Chondrocyte (in vitro differentiated cells): Measurements from ENCODE around the gene RANBP17. TPM values are rescaled to one million over a fixed set of nuclear protein-coding genes. Genes with fewer than 3 reads are reported as not detected.
A peak's percentile ranks its signal among the peaks of the same experiment; 100 is the strongest.

Experiments used
- DNase-seq: peaks from one replicate; pipeline ENCODE4 v3.0.0; 2021; ENCODE audit warnings: mixed read lengths, low spot score
- H3K27ac Mint-ChIP-seq: one replicate; pipeline ENCODE4 v1.8.0; 2021; ENCODE audit warnings: mild to moderate bottlenecking, moderate library complexity, mixed read lengths; ENCODE audit not compliant: unreplicated experiment
- H3K27me3 Mint-ChIP-seq: 2 replicates; pipeline ENCODE4 v1.8.0; 2021; ENCODE audit warnings: low read depth, mixed read lengths
- H3K36me3 Mint-ChIP-seq: 2 replicates; pipeline ENCODE4 v1.8.0; 2021; ENCODE audit warnings: low read depth, mixed read lengths
- H3K4me1 Mint-ChIP-seq: 2 replicates; pipeline ENCODE4 v1.8.0; 2021; ENCODE audit warnings: low read depth, mild to moderate bottlenecking, mixed read lengths
- H3K4me3 Mint-ChIP-seq: one replicate; pipeline ENCODE4 v1.8.0; 2021; ENCODE audit warnings: mild to moderate bottlenecking, moderate library complexity, mixed read lengths; ENCODE audit not compliant: unreplicated experiment
- H3K9me3 Mint-ChIP-seq: 2 replicates; pipeline ENCODE4 v1.8.0; 2021; ENCODE audit warnings: low read depth, mixed read lengths
- CTCF ChIP-seq: fragments of 200-600 bp; sonication (generic); IDR thresholded peaks from 2 replicates; pipeline ENCODE4 v1.5.0; 2021; ENCODE audit warnings: antibody characterized with exemption, mild to moderate bottlenecking, moderate library complexity
- long read RNA-seq: library from polyadenylated mRNA; stranded (forward); transcript quantifications from one replicate; pipeline ENCODE4 v2.0.0, GENCODE V29; 2021
- total RNA-seq: library from RNA; stranded (reverse); gene quantifications from 3 replicates; pipeline ENCODE4 v1.2.1, GENCODE V29; 2021

The RANBP17 gene
- 22.5 to 35.7 TPM (median 24.5 TPM) in 3 replicates for total RNA-seq
- long read RNA-seq, full-length matches to known transcripts = 1 of 7 reads
- long read RNA-seq, partial matches to known transcripts = 0 of 7 reads
- long read RNA-seq, other reads (novel, unspliced or antisense) = 6 of 7 reads

- DNase-seq = peak; percentile 94
- H3K4me1 Mint-ChIP-seq = peaks cover 23% of the 10 kb centered on the region
- H3K27ac Mint-ChIP-seq = peak within 1 kb of the TSS; percentile 77
Observed at GRCh38 chr5:170861917-170862766, at the start of gene RANBP17. Gene RANBP17, plus strand, starts transcription at chr5:170862018.

GRCh38 chr5:170813231-170813630 is 48.6 kb upstream of the RANBP17 start:
- Mint-ChIP-seq H3K27me3 (peaks cover 11% of the 10 kb centered on the region), H3K9me3 (no peaks in the 10 kb centered on the region)
- DNase-seq = no peak

More at GRCh38 chr5:170861917-170862766, at the start of gene RANBP17:
- H3K36me3 Mint-ChIP-seq = peaks cover 8% of the 10 kb centered on the region
- H3K9me3 Mint-ChIP-seq = peaks cover 22% of the 10 kb centered on the region
- peak; percentile 61 for TF ChIP-seq CTCF
- peak within 1 kb of the TSS; percentile 68 for H3K4me3 Mint-ChIP-seq
- no peaks in the 10 kb centered on the region for H3K27me3 Mint-ChIP-seq

GRCh38 chr5:170817195-170817594 is 44.6 kb upstream of the RANBP17 start:
- no peak for TF ChIP-seq CTCF
- no peak overlapping the region for H3K27ac Mint-ChIP-seq
- H3K9me3 Mint-ChIP-seq = no peaks in the 10 kb centered on the region
- no peak for DNase-seq
- no peak overlapping the region for H3K4me3 Mint-ChIP-seq
- H3K4me1 Mint-ChIP-seq = peaks cover 14% of the 10 kb centered on the region
- H3K27me3 Mint-ChIP-seq = peaks cover 5% of the 10 kb centered on the region
- no peaks in the 10 kb centered on the region for H3K36me3 Mint-ChIP-seq

More at GRCh38 chr5:170813231-170813630, 48.6 kb upstream of the RANBP17 start:
- Mint-ChIP-seq H3K4me3 (no peak overlapping the region), H3K36me3 (no peaks in the 10 kb centered on the region), H3K4me1 (peaks cover 8% of the 10 kb centered on the region), H3K27ac (no peak overlapping the region)
- no peak for TF ChIP-seq CTCF

- peaks cover 14% of the 10 kb centered on the region for H3K4me1 Mint-ChIP-seq
- TF ChIP-seq CTCF = no peak
- no peaks in the 10 kb centered on the region for H3K9me3 Mint-ChIP-seq
- H3K36me3 Mint-ChIP-seq = no peaks in the 10 kb centered on the region
- H3K27ac Mint-ChIP-seq = peak overlapping the region; percentile 79
- H3K27me3 Mint-ChIP-seq = peaks cover 3% of the 10 kb centered on the region
- DNase-seq = no peak
- H3K4me3 Mint-ChIP-seq = no peak overlapping the region
Observed at GRCh38 chr5:170818232-170818631, 43.6 kb upstream of the RANBP17 start.

GRCh38 chr5:170819824-170820223 is 42.0 kb upstream of the RANBP17 start:
- no peak overlapping the region for H3K27ac Mint-ChIP-seq
- no peak overlapping the region for H3K4me3 Mint-ChIP-seq
- H3K27me3 Mint-ChIP-seq = no peaks in the 10 kb centered on the region
- no peak for DNase-seq
- H3K36me3 Mint-ChIP-seq = no peaks in the 10 kb centered on the region
- TF ChIP-seq CTCF = no peak
- H3K4me1 Mint-ChIP-seq = peaks cover 14% of the 10 kb centered on the region
- no peaks in the 10 kb centered on the region for H3K9me3 Mint-ChIP-seq
